H1 (cell line): ENCODE results near the gene SGMS1. TPM values are rescaled to one million over a fixed set of nuclear protein-coding genes. Genes with fewer than 3 reads are reported as not detected.

Source experiments
- CTCF ChIA-PET: fragments of 300-600 bp; sonication (Branson Sonifier 250); formaldehyde crosslinking; loops from one replicate; lab custom pipeline; 2021; ENCODE audit not compliant: partially characterized antibody; lab: Charles Lee
- POLR2A ChIA-PET: fragments of 300-600 bp; sonication (Branson Sonifier 250); formaldehyde crosslinking; loops from one replicate; lab custom pipeline; 2021; ENCODE audit warnings: inconsistent platforms; ENCODE audit not compliant: partially characterized antibody; lab: Charles Lee
- DNase-seq, 2 experiments: peaks; one replicate each; pipeline versions ENCODE4 v3.0.0 to v3.0.0-alpha.2; 2010 to 2022; ENCODE audit warnings: low spot score in 2 of 2, low read depth in 1 of 2, mixed read lengths in 1 of 2
- FAIRE-seq: peaks from 2 replicates; lab custom pipeline; 2011; peaks lifted over from hg19 to GRCh38; lab: Jason Lieb, UNC
- H2AFZ ChIP-seq: 2 replicates; pipeline ENCODE4 v1.8.1; 2012; ENCODE audit warnings: low read length, inconsistent platforms
- H2AK5ac ChIP-seq: 2 replicates; pipeline ENCODE4 v1.6.1; 2013; ENCODE audit warnings: low read depth, low read length
- H2BK120ac ChIP-seq: replicated peaks from 2 replicates; pipeline ENCODE3; 2013; ENCODE audit warnings: low read depth, low read length, inconsistent platforms
- H2BK12ac ChIP-seq: 2 replicates; pipeline ENCODE4 v1.6.1; 2013; ENCODE audit warnings: low read depth, low read length
- H2BK15ac ChIP-seq: 2 replicates; pipeline ENCODE4 v1.6.1; 2013; ENCODE audit warnings: low read length
- H2BK20ac ChIP-seq: 2 replicates; pipeline ENCODE4 v1.6.1; 2013; ENCODE audit warnings: low read length
- H2BK5ac ChIP-seq: 2 replicates; pipeline ENCODE4 v1.6.1; 2013; ENCODE audit warnings: low read depth, low read length
- H3K14ac ChIP-seq: 2 replicates; pipeline ENCODE4 v1.6.1; 2013; ENCODE audit warnings: inconsistent platforms; ENCODE audit not compliant: insufficient read length
- H3K18ac ChIP-seq: 2 replicates; pipeline ENCODE4 v1.6.1; 2013; ENCODE audit warnings: low read length; ENCODE audit errors: extremely low read depth
- H3K23ac ChIP-seq: 2 replicates; pipeline ENCODE4 v1.6.1; 2013; ENCODE audit warnings: inconsistent platforms; ENCODE audit not compliant: insufficient read length
- H3K23me2 ChIP-seq: 2 replicates; pipeline ENCODE4 v1.6.1; 2013; ENCODE audit warnings: low read depth, low read length
- H3K27ac ChIP-seq: 2 replicates; pipeline ENCODE4 v1.6.1; 2011; ENCODE audit warnings: low read depth, low read length, inconsistent platforms
- H3K27me3 ChIP-seq, 4 experiments: replicated peaks in 1 of 4; 1 replicate in 1 of 4; 2 replicates in 3 of 4; pipeline versions ENCODE4 v1.6.1 to v1.8.1; 2011 to 2013; ENCODE audit warnings: low read length in 3 of 4, mild to moderate bottlenecking in 3 of 4, inconsistent platforms in 2 of 4, mixed read lengths in 2 of 4, moderate library complexity in 1 of 4; ENCODE audit not compliant: control insufficient read depth in 3 of 4, insufficient read depth in 3 of 4; ENCODE audit errors: extremely low read depth in 1 of 4
- H3K36me3 ChIP-seq, 4 experiments: 2 replicates each; pipeline versions ENCODE4 v1.6.1 to v1.8.1; 2011 to 2013; ENCODE audit warnings: mild to moderate bottlenecking in 4 of 4, low read length in 3 of 4, moderate library complexity in 2 of 4, control low read depth in 1 of 4, inconsistent platforms in 1 of 4; ENCODE audit not compliant: insufficient read depth in 4 of 4, control insufficient read depth in 2 of 4
- H3K4ac ChIP-seq: replicated peaks from 2 replicates; pipeline ENCODE3; 2013; ENCODE audit warnings: low read length, low read depth, mixed read lengths, inconsistent platforms; ENCODE audit not compliant: insufficient read length
- H3K4me1 ChIP-seq, 4 experiments: replicated peaks in 1 of 4; 1 replicate in 1 of 4; 2 replicates in 3 of 4; pipeline versions ENCODE4 v1.6.1 to v1.8.1; 2011 to 2013; ENCODE audit warnings: low read length in 3 of 4, inconsistent platforms in 2 of 4, mixed read lengths in 1 of 4; ENCODE audit not compliant: insufficient read depth in 4 of 4, control insufficient read depth in 3 of 4
- H3K4me2 ChIP-seq, 2 experiments: 2 replicates each; pipeline versions ENCODE4 v1.6.1 to v1.8.1; 2011 to 2013; ENCODE audit warnings: low read depth in 2 of 2, low read length in 2 of 2, control low read depth in 1 of 2, inconsistent platforms in 1 of 2, mild to moderate bottlenecking in 1 of 2; ENCODE audit not compliant: insufficient read depth in 1 of 2
- H3K4me3 ChIP-seq, 4 experiments: fragments of 200-600, 300-600 bp in 1 of 4; sonication (generic), shearing (Covaris generic), sonication (Bioruptor Twin) in 1 of 4; 2 replicates each; pipeline versions ENCODE4 v1.5.1 to v1.8.1; 2011 to 2016; ENCODE audit warnings: low read length in 4 of 4, low read depth in 3 of 4, control low read depth in 2 of 4, inconsistent platforms in 2 of 4, mild to moderate bottlenecking in 2 of 4, mixed read lengths in 1 of 4, moderate library complexity in 1 of 4; ENCODE audit not compliant: insufficient read depth in 2 of 4; ENCODE audit errors: extremely low read depth in 1 of 4
- H3K56ac ChIP-seq: replicated peaks from 2 replicates; pipeline ENCODE3; 2013; ENCODE audit warnings: low read depth, mild to moderate bottlenecking, mixed read lengths, low read length, inconsistent platforms; ENCODE audit not compliant: insufficient read length
- H3K79me1 ChIP-seq: 2 replicates; pipeline ENCODE4 v1.6.1; 2013; ENCODE audit warnings: low read depth, low read length, control low read depth
- H3K79me2 ChIP-seq, 2 experiments: 2 replicates each; pipeline versions ENCODE4 v1.6.1 to v1.8.1; 2012 to 2013; ENCODE audit warnings: low read length in 2 of 2, mild to moderate bottlenecking in 2 of 2, inconsistent platforms in 1 of 2; ENCODE audit not compliant: insufficient read depth in 2 of 2, control insufficient read depth in 1 of 2
- H3K9ac ChIP-seq, 4 experiments: replicated peaks in 1 of 4; 1 replicate in 1 of 4; 2 replicates in 3 of 4; pipeline versions ENCODE4 v1.6.1 to v1.8.1; 2011 to 2013; ENCODE audit warnings: low read depth in 3 of 4, low read length in 3 of 4, control low read depth in 2 of 4, mild to moderate bottlenecking in 2 of 4, moderate library complexity in 2 of 4, inconsistent platforms in 1 of 4; ENCODE audit errors: extremely low read depth in 1 of 4
- H3K9me3 ChIP-seq, 2 experiments: 2 replicates each; pipeline versions ENCODE4 v1.6.1 to v1.8.1; 2012 to 2013; ENCODE audit warnings: mild to moderate bottlenecking in 2 of 2, moderate library complexity in 2 of 2, control low read depth in 1 of 2, inconsistent platforms in 1 of 2, low read depth in 1 of 2, low read length in 1 of 2, mixed read lengths in 1 of 2; ENCODE audit not compliant: insufficient read depth in 2 of 2
- H4K20me1 ChIP-seq, 2 experiments: replicated peaks in 1 of 2; 2 replicates each; pipeline versions ENCODE3 to v1.8.1; 2011 to 2013; ENCODE audit warnings: inconsistent platforms in 2 of 2, low read length in 2 of 2, mild to moderate bottlenecking in 1 of 2; ENCODE audit not compliant: insufficient read depth in 2 of 2, control insufficient read depth in 1 of 2
- H4K5ac ChIP-seq: 2 replicates; pipeline ENCODE4 v1.6.1; 2013; ENCODE audit warnings: low read length, low read depth, mixed read lengths, inconsistent platforms; ENCODE audit not compliant: insufficient read length
- H4K8ac ChIP-seq: 2 replicates; pipeline ENCODE4 v1.8.0; 2013; ENCODE audit warnings: mild to moderate bottlenecking, moderate library complexity, low read length, inconsistent platforms; ENCODE audit not compliant: insufficient read depth; ENCODE audit errors: extremely low read depth
- H4K91ac ChIP-seq: replicated peaks from 2 replicates; pipeline ENCODE3; 2013; ENCODE audit warnings: low read length, mixed read lengths, inconsistent platforms; ENCODE audit not compliant: insufficient read length
- ASH2L ChIP-seq: fragments of 200-600, 300-600 bp; sonication (generic); IDR thresholded peaks from one replicate; pipeline ENCODE4 v1.7.1; 2017; ENCODE audit warnings: low read length
- HDAC2 ChIP-seq, 2 experiments: fragments of 300-600 bp in 1 of 2; sonication (generic) in 1 of 2; IDR thresholded peaks; 2 replicates each; pipeline ENCODE4 v1.6.1; 2011 to 2012; ENCODE audit warnings: low read depth in 2 of 2, low read length in 2 of 2, mild to moderate bottlenecking in 2 of 2, moderate library complexity in 2 of 2, borderline replicate concordance in 1 of 2, inconsistent platforms in 1 of 2
- HDAC6 ChIP-seq: IDR thresholded peaks from one replicate; pipeline ENCODE4 v1.7.1; 2012; ENCODE audit warnings: low read depth, mild to moderate bottlenecking, inconsistent platforms, low read length, moderate library complexity
- MAFK ChIP-seq: IDR thresholded peaks from 2 replicates; pipeline ENCODE4 v1.6.1; 2012; ENCODE audit warnings: low read depth, mild to moderate bottlenecking, improper control_type of control experiment, low read length
- POLR2AphosphoS5 ChIP-seq: IDR thresholded peaks from 2 replicates; pipeline ENCODE4 v1.6.1; 2011; ENCODE audit warnings: low read depth, low read length
- SRF ChIP-seq: IDR thresholded peaks from 2 replicates; pipeline ENCODE4 v1.6.1; 2011; ENCODE audit warnings: mild to moderate bottlenecking, low read depth, low read length, moderate library complexity
- TAF7 ChIP-seq: optimal IDR thresholded peaks from 2 replicates; pipeline ENCODE3; 2011; ENCODE audit warnings: low read depth, mild to moderate bottlenecking, inconsistent platforms, low read length, moderate library complexity, borderline replicate concordance
- WGBS, 2 experiments: shearing (Covaris generic) in 1 of 2; methylation state at CpG; one replicate each; pipeline versions ENCODE4 v1.1.6 to v1.1.7; 2013 to 2015; ENCODE audit warnings: low lambda C conversion rate in 2 of 2, mixed read lengths in 2 of 2, inconsistent platforms in 1 of 2, low coverage in 1 of 2, missing lambda C conversion rate in 1 of 2; ENCODE audit not compliant: insufficient replicate concordance in 2 of 2, insufficient coverage in 1 of 2, insufficient read length in 1 of 2; ENCODE audit errors: extremely low coverage in 1 of 2, missing lambda C conversion rate in 1 of 2; 5-methylcytosine and 5-hydroxymethylcytosine counted together
- polyA plus RNA-seq, 7 experiments: library from polyadenylated mRNA; depleted of rRNA in 3 of 7; stranded (reverse) in 5 of 7; unstranded in 2 of 7; fragments of >200 nt in 5 of 7; fragments of 200-250 nt in 2 of 7; gene quantifications; 1 replicate in 5 of 7; 2 replicates in 1 of 7; 4 replicates in 1 of 7; pipeline versions ENCODE4 v1.2.1 to v1.2.3, GENCODE V29; 2011 to 2013; ENCODE audit warnings: missing spikeins in 2 of 7, mixed read lengths in 2 of 7
- total RNA-seq: library from RNA; stranded (reverse); fragmentation: NEBNext Ultra II Directional; extraction: Animal tissue kit (Norgen Biotek cat#: 25700); gene quantifications from 2 replicates; pipeline ENCODE4 v1.2.1, GENCODE V29; 2021
- TF ChIP-seq, protein P1 (sequence below): IDR thresholded peaks from 2 replicates; pipeline ENCODE4 v1.6.1; 2012; ENCODE audit warnings: inconsistent platforms
- TF ChIP-seq, protein P2 (sequence below), 3 experiments: IDR thresholded peaks; 1 replicate in 2 of 3; 2 replicates in 1 of 3; pipeline versions ENCODE4 v1.5.1 to v1.6.1; 2011; ENCODE audit warnings: low read length in 3 of 3, mild to moderate bottlenecking in 3 of 3, inconsistent platforms in 2 of 3, low read depth in 1 of 3, moderate library complexity in 1 of 3; ENCODE audit not compliant: insufficient read depth in 1 of 3; ENCODE audit errors: control extremely low read depth in 1 of 3
- TF ChIP-seq, protein P3 (sequence below): IDR thresholded peaks from 2 replicates; pipeline ENCODE4 v1.6.1; 2011; ENCODE audit warnings: low read depth, mild to moderate bottlenecking, low read length; ENCODE audit not compliant: insufficient read depth

The SGMS1 gene
- total and polyA plus RNA-seq, 2 of the 8 experiments (the other 6 are each of a cell fraction or from before 2014, with no cell fraction given) = 6.0 to 15.6 TPM

DNA sequence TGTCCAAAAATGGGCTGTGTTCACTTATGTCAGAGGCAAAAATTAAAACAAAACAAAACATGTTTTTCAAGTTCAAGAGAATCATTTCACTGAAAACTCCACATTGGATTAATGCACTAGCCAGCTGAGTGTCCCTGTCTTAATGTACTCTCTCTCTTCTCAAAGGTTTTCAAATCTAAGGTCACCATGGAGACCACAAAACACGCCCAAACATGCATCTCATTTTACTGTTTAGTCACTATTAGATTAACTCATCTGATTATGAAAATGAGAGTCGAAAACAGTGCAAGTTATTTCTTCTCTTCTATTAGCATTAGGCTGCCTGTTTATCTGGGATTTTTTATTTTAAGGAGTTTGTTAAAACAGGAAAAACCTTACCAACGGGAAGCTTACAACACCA is 301.7 kb downstream of the SGMS1 start:
- Histone ChIP-seq H3K4me3 (no peak overlapping the region), H3K9me3 (no peaks in the 10 kb centered on the region), H3K79me1 (no peaks in the 10 kb centered on the region), H3K9ac (no peak overlapping the region), H4K8ac (no peak overlapping the region), H3K4me2 (no peak overlapping the region), H2AFZ (no peak overlapping the region), H2BK15ac (no peak overlapping the region), H4K20me1 (no peaks in the 10 kb centered on the region), H2BK12ac (no peak overlapping the region), H3K27me3 (no peaks in the 10 kb centered on the region), H3K79me2 (no peaks in the 10 kb centered on the region), H3K23ac (no peak overlapping the region), H4K5ac (no peak overlapping the region), H3K56ac (no peak overlapping the region), H3K23me2 (no peaks in the 10 kb centered on the region), H3K18ac (no peak overlapping the region), H2BK120ac (no peak overlapping the region), H2BK20ac (no peak overlapping the region), H3K14ac (no peak overlapping the region), H2AK5ac (no peak overlapping the region), H4K91ac (no peak overlapping the region), H3K27ac (no peak overlapping the region), H3K4me1 (peaks cover 3 to 10% (median 4%) of the 10 kb centered on the region in 4 experiments; a peak in 5 of 7 replicates), H3K36me3 (no peaks in the 10 kb centered on the region), H2BK5ac (no peak overlapping the region), H3K4ac (no peak overlapping the region)
- no peak for DNase-seq
- 83% methylated on average over 3 of the region's 3 CpGs; no CpG with 5 or more reads in 1 of the 2 experiments for WGBS, 2 experiments
- FAIRE-seq = no peak
- ChIA-PET POLR2A (no interaction called here), CTCF (interaction anchor here (0.8 to 1.9 kb wide), 3 partner anchors 10 to 21 kb away, joined by 3 to 8 read pairs (median 5); no protein-coding TSS in a partner anchor)
- TF ChIP-seq, protein P1, sequence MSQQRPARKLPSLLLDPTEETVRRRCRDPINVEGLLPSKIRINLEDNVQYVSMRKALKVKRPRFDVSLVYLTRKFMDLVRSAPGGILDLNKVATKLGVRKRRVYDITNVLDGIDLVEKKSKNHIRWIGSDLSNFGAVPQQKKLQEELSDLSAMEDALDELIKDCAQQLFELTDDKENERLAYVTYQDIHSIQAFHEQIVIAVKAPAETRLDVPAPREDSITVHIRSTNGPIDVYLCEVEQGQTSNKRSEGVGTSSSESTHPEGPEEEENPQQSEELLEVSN = no peak
- TF ChIP-seq ASH2L (no peak), TAF7 (no peak), POLR2AphosphoS5 (no peak), HDAC6 (no peak), MAFK (no peak), SRF (no peak), HDAC2 (IDR thresholded peaks at IDR 0.05; ENCODE audit: borderline replicate concordance in 1 of 2, low read depth in 2 of 2, low read length in 2 of 2) (no peak)
- TF ChIP-seq, protein P2, sequence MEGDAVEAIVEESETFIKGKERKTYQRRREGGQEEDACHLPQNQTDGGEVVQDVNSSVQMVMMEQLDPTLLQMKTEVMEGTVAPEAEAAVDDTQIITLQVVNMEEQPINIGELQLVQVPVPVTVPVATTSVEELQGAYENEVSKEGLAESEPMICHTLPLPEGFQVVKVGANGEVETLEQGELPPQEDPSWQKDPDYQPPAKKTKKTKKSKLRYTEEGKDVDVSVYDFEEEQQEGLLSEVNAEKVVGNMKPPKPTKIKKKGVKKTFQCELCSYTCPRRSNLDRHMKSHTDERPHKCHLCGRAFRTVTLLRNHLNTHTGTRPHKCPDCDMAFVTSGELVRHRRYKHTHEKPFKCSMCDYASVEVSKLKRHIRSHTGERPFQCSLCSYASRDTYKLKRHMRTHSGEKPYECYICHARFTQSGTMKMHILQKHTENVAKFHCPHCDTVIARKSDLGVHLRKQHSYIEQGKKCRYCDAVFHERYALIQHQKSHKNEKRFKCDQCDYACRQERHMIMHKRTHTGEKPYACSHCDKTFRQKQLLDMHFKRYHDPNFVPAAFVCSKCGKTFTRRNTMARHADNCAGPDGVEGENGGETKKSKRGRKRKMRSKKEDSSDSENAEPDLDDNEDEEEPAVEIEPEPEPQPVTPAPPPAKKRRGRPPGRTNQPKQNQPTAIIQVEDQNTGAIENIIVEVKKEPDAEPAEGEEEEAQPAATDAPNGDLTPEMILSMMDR (IDR thresholded peaks at IDR 0.05; ENCODE audit: control extremely low read depth in 1 of 3, insufficient read depth in 1 of 3, low read depth in 1 of 3, low read length in 3 of 3) = no peak
- TF ChIP-seq, protein P3, sequence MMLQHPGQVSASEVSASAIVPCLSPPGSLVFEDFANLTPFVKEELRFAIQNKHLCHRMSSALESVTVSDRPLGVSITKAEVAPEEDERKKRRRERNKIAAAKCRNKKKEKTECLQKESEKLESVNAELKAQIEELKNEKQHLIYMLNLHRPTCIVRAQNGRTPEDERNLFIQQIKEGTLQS = no peak
